ENCODE results near the gene ZNF639. TPM values are rescaled to one million over a fixed set of nuclear protein-coding genes. Genes with fewer than 3 reads are reported as not detected.

ZNF639 gene
- total and polyA plus RNA-seq, 9 of the 15 experiments (the other 6 are each of a cell fraction or from before 2014, with no cell fraction given) = 17.6 to 88.1 (median 53.7) TPM

DNA sequence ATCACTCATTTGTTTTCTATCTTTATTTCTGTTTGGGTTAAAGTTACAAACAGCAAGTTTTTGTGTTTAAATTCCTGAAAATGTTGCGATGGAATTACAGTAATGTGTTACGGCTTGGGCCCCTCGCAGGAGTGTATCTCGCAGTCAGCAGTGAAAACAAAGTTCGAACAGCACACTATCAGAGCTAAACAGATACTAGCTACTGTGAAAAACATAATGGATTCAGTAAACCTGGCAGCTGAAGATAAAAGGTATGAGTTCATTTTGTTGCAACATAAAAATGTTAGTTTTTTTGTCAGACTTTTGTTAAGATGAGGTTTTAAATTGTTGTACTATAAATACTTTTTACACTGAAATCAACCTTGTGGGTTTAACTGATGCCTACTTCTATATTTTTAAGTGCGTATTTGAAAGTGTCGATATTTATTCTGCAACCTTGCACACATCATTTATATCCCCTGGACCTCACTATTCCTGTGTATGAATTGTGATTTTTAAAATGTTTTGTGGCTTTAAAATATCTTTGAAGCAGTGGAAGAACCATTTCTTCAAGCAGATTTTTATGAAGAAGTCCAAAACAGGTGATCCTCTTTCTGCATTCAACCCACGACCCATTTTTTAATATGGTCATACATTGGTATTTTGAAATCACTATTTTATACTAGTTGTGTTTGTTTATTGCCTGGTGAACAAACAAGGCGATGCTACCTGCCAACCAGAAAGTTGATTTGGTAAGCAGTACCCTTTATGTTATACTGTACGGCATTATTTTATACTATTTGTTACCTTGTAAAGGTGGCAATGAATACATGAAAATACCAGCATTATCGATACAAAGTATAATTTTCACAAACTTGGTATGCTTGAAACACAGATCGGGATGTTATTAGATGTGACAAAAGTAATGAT is 52.5 kb downstream of the ZNF639 start (continued):
- TF ChIP-seq TEAD4 (IDR thresholded peaks at IDR 0.05; ENCODE audit: low read length) = peak; percentile 100
- TF ChIP-seq TEAD4 (CRISPR knock-in tag; IDR thresholded peaks at IDR 0.05; ENCODE audit: borderline replicate concordance) = no peak
- TF ChIP-seq RBM34 (IDR thresholded peaks at IDR 0.05; ENCODE audit: borderline replicate concordance, insufficient read depth, low read length) = no peak
- no peak for TF ChIP-seq ZBTB7A (IDR thresholded peaks at IDR 0.05; ENCODE audit: borderline replicate concordance, control insufficient read depth, low read depth, low read length)
- TF ChIP-seq, protein P1, sequence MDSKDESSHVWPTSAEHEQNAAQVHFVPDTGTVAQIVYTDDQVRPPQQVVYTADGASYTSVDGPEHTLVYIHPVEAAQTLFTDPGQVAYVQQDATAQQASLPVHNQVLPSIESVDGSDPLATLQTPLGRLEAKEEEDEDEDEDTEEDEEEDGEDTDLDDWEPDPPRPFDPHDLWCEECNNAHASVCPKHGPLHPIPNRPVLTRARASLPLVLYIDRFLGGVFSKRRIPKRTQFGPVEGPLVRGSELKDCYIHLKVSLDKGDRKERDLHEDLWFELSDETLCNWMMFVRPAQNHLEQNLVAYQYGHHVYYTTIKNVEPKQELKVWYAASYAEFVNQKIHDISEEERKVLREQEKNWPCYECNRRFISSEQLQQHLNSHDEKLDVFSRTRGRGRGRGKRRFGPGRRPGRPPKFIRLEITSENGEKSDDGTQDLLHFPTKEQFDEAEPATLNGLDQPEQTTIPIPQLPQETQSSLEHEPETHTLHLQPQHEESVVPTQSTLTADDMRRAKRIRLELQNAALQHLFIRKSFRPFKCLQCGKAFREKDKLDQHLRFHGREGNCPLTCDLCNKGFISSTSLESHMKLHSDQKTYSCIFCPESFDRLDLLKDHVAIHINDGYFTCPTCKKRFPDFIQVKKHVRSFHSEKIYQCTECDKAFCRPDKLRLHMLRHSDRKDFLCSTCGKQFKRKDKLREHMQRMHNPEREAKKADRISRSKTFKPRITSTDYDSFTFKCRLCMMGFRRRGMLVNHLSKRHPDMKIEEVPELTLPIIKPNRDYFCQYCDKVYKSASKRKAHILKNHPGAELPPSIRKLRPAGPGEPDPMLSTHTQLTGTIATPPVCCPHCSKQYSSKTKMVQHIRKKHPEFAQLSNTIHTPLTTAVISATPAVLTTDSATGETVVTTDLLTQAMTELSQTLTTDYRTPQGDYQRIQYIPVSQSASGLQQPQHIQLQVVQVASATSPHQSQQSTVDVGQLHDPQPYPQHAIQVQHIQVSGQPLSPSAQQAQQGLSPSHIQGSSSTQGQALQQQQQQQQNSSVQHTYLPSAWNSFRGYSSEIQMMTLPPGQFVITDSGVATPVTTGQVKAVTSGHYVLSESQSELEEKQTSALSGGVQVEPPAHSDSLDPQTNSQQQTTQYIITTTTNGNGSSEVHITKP (IDR thresholded peaks at IDR 0.05; ENCODE audit: partially characterized antibody) = peak; percentile 49
- TF ChIP-seq DACH1 (IDR thresholded peaks at IDR 0.05; ENCODE audit: partially characterized antibody) = peak; percentile 56
- TF ChIP-seq SOX6 (IDR thresholded peaks at IDR 0.05) = peak; percentile 100
- no peak for TF ChIP-seq NFXL1 (CRISPR knock-in tag; IDR thresholded peaks at IDR 0.05)
- TF ChIP-seq, protein P2, sequence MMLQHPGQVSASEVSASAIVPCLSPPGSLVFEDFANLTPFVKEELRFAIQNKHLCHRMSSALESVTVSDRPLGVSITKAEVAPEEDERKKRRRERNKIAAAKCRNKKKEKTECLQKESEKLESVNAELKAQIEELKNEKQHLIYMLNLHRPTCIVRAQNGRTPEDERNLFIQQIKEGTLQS (IDR thresholded peaks at IDR 0.05) = peak; percentile 91
- TF ChIP-seq, protein P2 (CRISPR knock-in tag; conservative IDR thresholded peaks at IDR 0.05) = no peak; the same call in 1 of the 2 replicates
- TF ChIP-seq, protein P3, sequence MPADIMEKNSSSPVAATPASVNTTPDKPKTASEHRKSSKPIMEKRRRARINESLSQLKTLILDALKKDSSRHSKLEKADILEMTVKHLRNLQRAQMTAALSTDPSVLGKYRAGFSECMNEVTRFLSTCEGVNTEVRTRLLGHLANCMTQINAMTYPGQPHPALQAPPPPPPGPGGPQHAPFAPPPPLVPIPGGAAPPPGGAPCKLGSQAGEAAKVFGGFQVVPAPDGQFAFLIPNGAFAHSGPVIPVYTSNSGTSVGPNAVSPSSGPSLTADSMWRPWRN (IDR thresholded peaks at IDR 0.05; ENCODE audit: low read depth) = peak; percentile 52; the same call in 1 of the 2 replicates
- TF ChIP-seq CREB1 (IDR thresholded peaks at IDR 0.05) = peak; percentile 79; the same call in 1 of the 2 replicates
- no peak for TF ChIP-seq CREB1 (CRISPR knock-in tag; IDR thresholded peaks at IDR 0.05)
- TF ChIP-seq SLC30A9 (CRISPR knock-in tag; IDR thresholded peaks at IDR 0.05) = no peak
- 0 out of 2 replicates have a peak, but pooled peaks have one; percentile 30 for TF ChIP-seq ZEB2 (IDR thresholded peaks at IDR 0.05)

Data from K562 (cell line).